ENCODE data around the gene PNPLA4. TPM values are rescaled to one million over a fixed set of nuclear protein-coding genes. Genes with fewer than 3 reads are reported as not detected.

Gene PNPLA4
- total RNA-seq, 4 donors from 2014 or later = 10.8 to 26.0 (median 16.4) TPM

- no peak for ATAC-seq (ENCODE audit: low FRiP score)
- TF ChIP-seq, protein P1, sequence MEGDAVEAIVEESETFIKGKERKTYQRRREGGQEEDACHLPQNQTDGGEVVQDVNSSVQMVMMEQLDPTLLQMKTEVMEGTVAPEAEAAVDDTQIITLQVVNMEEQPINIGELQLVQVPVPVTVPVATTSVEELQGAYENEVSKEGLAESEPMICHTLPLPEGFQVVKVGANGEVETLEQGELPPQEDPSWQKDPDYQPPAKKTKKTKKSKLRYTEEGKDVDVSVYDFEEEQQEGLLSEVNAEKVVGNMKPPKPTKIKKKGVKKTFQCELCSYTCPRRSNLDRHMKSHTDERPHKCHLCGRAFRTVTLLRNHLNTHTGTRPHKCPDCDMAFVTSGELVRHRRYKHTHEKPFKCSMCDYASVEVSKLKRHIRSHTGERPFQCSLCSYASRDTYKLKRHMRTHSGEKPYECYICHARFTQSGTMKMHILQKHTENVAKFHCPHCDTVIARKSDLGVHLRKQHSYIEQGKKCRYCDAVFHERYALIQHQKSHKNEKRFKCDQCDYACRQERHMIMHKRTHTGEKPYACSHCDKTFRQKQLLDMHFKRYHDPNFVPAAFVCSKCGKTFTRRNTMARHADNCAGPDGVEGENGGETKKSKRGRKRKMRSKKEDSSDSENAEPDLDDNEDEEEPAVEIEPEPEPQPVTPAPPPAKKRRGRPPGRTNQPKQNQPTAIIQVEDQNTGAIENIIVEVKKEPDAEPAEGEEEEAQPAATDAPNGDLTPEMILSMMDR (IDR thresholded peaks at IDR 0.05) = no peak
These were observed 712 bp downstream of the PNPLA4 start for GRCh38 chrX:7926501-7926900.

DNA sequence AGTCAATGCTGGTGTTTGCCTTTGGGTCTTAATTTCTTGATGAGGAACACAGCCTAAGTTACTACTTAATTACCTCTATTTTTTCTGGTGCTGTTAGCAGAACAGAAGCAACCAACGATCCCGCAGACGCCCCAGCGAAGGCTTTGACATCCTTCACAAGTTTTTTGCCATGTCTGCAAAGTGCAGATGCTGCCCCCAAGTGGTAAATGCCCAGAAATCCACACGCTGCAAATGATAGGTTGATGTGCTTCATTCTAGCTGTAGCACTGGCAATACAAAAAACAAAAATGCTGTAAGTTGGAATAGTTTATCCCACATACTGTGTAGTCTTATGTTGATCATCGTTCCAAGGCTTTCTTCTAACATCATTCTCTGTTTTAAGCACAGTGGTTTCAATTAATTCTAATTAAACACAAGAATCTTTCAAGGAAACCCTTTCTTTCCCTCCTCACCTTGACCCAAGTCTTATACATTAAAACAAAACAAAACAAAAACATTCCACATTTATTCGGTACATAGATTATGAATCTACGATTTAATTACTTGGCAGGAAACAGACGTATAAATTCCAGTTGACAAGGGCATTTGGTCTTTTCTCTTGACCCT is 1.2 kb downstream of the PNPLA4 start:
- TF ChIP-seq, protein P1 (IDR thresholded peaks at IDR 0.05) = no peak
- ATAC-seq (ENCODE audit: low FRiP score) = no peak
- no peak for DNase-seq (ENCODE audit: low spot score)

More at GRCh38 chrX:7926501-7926900, 712 bp downstream of the PNPLA4 start:
- no peak for DNase-seq (ENCODE audit: low spot score)

GRCh38 chrX:7921750-7922149 is 5.5 kb downstream of the PNPLA4 start:
- TF ChIP-seq, protein P1 (IDR thresholded peaks at IDR 0.05) = no peak
- DNase-seq (ENCODE audit: low spot score) (no peak), ATAC-seq (ENCODE audit: low FRiP score) (no peak)

GRCh38 chrX:7908821-7909220 is 18.4 kb downstream of the PNPLA4 start:
- TF ChIP-seq, protein P1 (IDR thresholded peaks at IDR 0.05) = no peak
- DNase-seq (ENCODE audit: low spot score) = no peak
- ATAC-seq (ENCODE audit: low FRiP score) = no peak

DNA sequence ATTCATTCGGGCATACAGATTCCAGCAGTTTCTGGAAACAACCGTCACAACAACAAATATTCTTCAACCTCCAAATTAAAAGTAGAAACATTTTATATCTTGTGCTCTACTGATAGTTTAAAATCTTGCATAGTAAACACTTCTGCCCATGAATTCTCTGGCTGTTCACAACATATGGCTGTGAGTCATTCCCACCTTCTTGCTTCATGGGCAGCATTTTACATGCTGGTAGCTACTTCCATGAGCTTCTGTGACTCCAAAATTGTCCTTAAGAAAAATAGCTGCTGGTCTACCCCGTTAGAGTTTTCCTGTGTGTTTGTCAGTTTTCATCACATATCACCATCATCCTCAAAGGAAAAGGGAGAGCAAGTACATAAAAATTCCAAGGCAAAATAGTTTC is 22.7 kb downstream of the PNPLA4 start:
- no peak for ATAC-seq (ENCODE audit: low FRiP score)
- DNase-seq (ENCODE audit: low spot score) = no peak
- TF ChIP-seq, protein P1 (IDR thresholded peaks at IDR 0.05) = no peak

GRCh38 chrX:7891928-7892327 is 35.3 kb downstream of the PNPLA4 start:
- TF ChIP-seq, protein P1 (IDR thresholded peaks at IDR 0.05) = no peak
- DNase-seq (ENCODE audit: low spot score) (no peak), ATAC-seq (ENCODE audit: low FRiP score) (no peak)

DNA sequence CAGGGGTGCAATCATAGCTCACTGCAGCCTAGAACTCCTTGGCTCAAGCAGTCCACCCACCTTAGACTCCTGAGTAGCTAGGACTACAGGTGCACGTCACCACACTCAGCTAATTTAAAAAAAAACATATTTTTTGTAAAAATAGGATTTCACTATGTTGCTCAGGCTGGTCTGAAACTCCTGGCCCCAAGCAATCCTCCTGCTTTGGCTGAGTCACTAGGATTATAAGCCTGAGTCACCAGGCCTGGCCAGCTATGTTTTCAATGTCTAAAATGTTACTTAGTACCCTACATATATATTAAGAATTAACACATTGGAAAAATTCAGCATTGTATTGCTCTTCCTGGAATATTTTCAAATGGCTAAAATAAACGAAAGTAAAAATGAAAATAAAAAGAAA is 37.5 kb downstream of the PNPLA4 start:
- DNase-seq (ENCODE audit: low spot score) (no peak), ATAC-seq (ENCODE audit: low FRiP score) (no peak)
- TF ChIP-seq, protein P1 (IDR thresholded peaks at IDR 0.05) = no peak
